ENCODE data around the gene FOXS1. TPM values are rescaled to one million over a fixed set of nuclear protein-coding genes. Genes with fewer than 3 reads are reported as not detected.

The FOXS1 gene
- total RNA-seq, 1 donor = 0.36 TPM

- Histone ChIP-seq H3K79me2 (ENCODE audit: insufficient read depth, low read length) (no peaks in the 10 kb centered on the region), H4K20me1 (ENCODE audit: insufficient read depth, low read length) (no peaks in the 10 kb centered on the region), H2AFZ (ENCODE audit: low read length) (peak overlapping the region; percentile 98), H3K27me3 (ENCODE audit: insufficient read depth, low read length) (peaks cover 12% of the 10 kb centered on the region), H3K4me2 (ENCODE audit: insufficient read depth, low read length) (peak overlapping the region; percentile 100), H3K4me1 (ENCODE audit: insufficient read depth, low read length) (peaks cover 4% of the 10 kb centered on the region), H3K36me3 (ENCODE audit: insufficient read depth, low read length) (no peaks in the 10 kb centered on the region), H3K9me3 (ENCODE audit: low read depth, low read length) (no peaks in the 10 kb centered on the region), H3K27ac (ENCODE audit: low read depth, low read length) (peak overlapping the region; percentile 76), H3K4me3 (ENCODE audit: insufficient read depth, low read length) (peak overlapping the region; percentile 91)
- peak; percentile 99 for DNase-seq (ENCODE audit: insufficient read length, low spot score, missing footprints)
- TF ChIP-seq, protein P1, sequence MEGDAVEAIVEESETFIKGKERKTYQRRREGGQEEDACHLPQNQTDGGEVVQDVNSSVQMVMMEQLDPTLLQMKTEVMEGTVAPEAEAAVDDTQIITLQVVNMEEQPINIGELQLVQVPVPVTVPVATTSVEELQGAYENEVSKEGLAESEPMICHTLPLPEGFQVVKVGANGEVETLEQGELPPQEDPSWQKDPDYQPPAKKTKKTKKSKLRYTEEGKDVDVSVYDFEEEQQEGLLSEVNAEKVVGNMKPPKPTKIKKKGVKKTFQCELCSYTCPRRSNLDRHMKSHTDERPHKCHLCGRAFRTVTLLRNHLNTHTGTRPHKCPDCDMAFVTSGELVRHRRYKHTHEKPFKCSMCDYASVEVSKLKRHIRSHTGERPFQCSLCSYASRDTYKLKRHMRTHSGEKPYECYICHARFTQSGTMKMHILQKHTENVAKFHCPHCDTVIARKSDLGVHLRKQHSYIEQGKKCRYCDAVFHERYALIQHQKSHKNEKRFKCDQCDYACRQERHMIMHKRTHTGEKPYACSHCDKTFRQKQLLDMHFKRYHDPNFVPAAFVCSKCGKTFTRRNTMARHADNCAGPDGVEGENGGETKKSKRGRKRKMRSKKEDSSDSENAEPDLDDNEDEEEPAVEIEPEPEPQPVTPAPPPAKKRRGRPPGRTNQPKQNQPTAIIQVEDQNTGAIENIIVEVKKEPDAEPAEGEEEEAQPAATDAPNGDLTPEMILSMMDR (IDR thresholded peaks at IDR 0.05; ENCODE audit: extremely low read depth, low read depth, low read length) = no peak
Measured at GRCh38 chr20:31879143-31879987, 34.0 kb upstream of the FOXS1 start.

GRCh38 chr20:31877684-31878083, 32.3 kb upstream of the FOXS1 start:
- H2AFZ ChIP-seq (ENCODE audit: low read length) = no peak overlapping the region

GRCh38 chr20:31875671-31876070, 30.3 kb upstream of the FOXS1 start:
- no peaks in the 10 kb centered on the region for H3K79me2 ChIP-seq (ENCODE audit: insufficient read depth, low read length)
- peaks cover 4% of the 10 kb centered on the region for H3K4me1 ChIP-seq (ENCODE audit: insufficient read depth, low read length)
- no peaks in the 10 kb centered on the region for H3K36me3 ChIP-seq (ENCODE audit: insufficient read depth, low read length)
- H2AFZ ChIP-seq (ENCODE audit: low read length) = no peak overlapping the region
- no peaks in the 10 kb centered on the region for H3K9me3 ChIP-seq (ENCODE audit: low read depth, low read length)
- no peaks in the 10 kb centered on the region for H4K20me1 ChIP-seq (ENCODE audit: insufficient read depth, low read length)
- H3K4me3 ChIP-seq (ENCODE audit: insufficient read depth, low read length) = no peak overlapping the region
- TF ChIP-seq, protein P1 (IDR thresholded peaks at IDR 0.05; ENCODE audit: extremely low read depth, low read depth, low read length) = no peak
- H3K4me2 ChIP-seq (ENCODE audit: insufficient read depth, low read length) = no peak overlapping the region
- peaks cover 33% of the 10 kb centered on the region for H3K27me3 ChIP-seq (ENCODE audit: insufficient read depth, low read length)
- no peak overlapping the region for H3K27ac ChIP-seq (ENCODE audit: low read depth, low read length)
- no peak for DNase-seq (ENCODE audit: insufficient read length, low spot score, missing footprints)

More at GRCh38 chr20:31877684-31878083, 32.3 kb upstream of the FOXS1 start:
- no peak overlapping the region for H3K4me3 ChIP-seq (ENCODE audit: insufficient read depth, low read length)
- H3K4me2 ChIP-seq (ENCODE audit: insufficient read depth, low read length) = no peak overlapping the region
- H3K36me3 ChIP-seq (ENCODE audit: insufficient read depth, low read length) = no peaks in the 10 kb centered on the region
- H4K20me1 ChIP-seq (ENCODE audit: insufficient read depth, low read length) = no peaks in the 10 kb centered on the region
- H3K27ac ChIP-seq (ENCODE audit: low read depth, low read length) = no peak overlapping the region
- TF ChIP-seq, protein P1 (IDR thresholded peaks at IDR 0.05; ENCODE audit: extremely low read depth, low read depth, low read length) = no peak
- H3K79me2 ChIP-seq (ENCODE audit: insufficient read depth, low read length) = no peaks in the 10 kb centered on the region
- no peaks in the 10 kb centered on the region for H3K9me3 ChIP-seq (ENCODE audit: low read depth, low read length)
- no peak for DNase-seq (ENCODE audit: insufficient read length, low spot score, missing footprints)
- peaks cover 4% of the 10 kb centered on the region for H3K4me1 ChIP-seq (ENCODE audit: insufficient read depth, low read length)
- H3K27me3 ChIP-seq (ENCODE audit: insufficient read depth, low read length) = peaks cover 16% of the 10 kb centered on the region

DNA sequence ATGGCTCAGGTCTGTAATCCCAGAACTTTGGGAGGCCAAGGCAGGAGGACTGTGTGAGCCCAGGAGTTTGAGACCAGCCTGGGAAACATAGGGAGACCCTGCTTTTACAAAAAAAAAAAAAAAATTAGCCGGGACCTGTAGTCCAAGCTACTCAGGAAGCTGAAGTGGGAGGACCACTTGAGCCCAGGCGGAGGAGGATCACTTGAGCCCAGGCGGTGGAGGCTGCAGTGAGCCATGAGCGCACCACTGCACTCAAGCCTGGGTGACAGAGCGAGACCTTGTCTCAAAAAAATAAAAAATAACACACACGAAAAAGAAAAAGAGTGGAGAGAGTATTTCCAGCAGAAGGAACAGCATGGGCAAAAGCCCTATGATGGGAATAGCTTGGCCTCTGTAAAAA, 27.0 kb upstream of the FOXS1 start:
- Histone ChIP-seq H3K27ac (ENCODE audit: low read depth, low read length) (no peak overlapping the region), H3K36me3 (ENCODE audit: insufficient read depth, low read length) (no peaks in the 10 kb centered on the region), H3K4me3 (ENCODE audit: insufficient read depth, low read length) (no peak overlapping the region), H3K79me2 (ENCODE audit: insufficient read depth, low read length) (no peaks in the 10 kb centered on the region), H3K4me1 (ENCODE audit: insufficient read depth, low read length) (peaks cover 3% of the 10 kb centered on the region), H4K20me1 (ENCODE audit: insufficient read depth, low read length) (peaks cover 3% of the 10 kb centered on the region), H3K4me2 (ENCODE audit: insufficient read depth, low read length) (no peak overlapping the region), H2AFZ (ENCODE audit: low read length) (no peak overlapping the region), H3K27me3 (ENCODE audit: insufficient read depth, low read length) (peaks cover 42% of the 10 kb centered on the region), H3K9me3 (ENCODE audit: low read depth, low read length) (no peaks in the 10 kb centered on the region)
- TF ChIP-seq, protein P1 (IDR thresholded peaks at IDR 0.05; ENCODE audit: extremely low read depth, low read depth, low read length) = no peak
- no peak for DNase-seq (ENCODE audit: insufficient read length, low spot score, missing footprints)
